HCT116 (cell line): ENCODE results near the gene ARMC6. TPM values are rescaled to one million over a fixed set of nuclear protein-coding genes. Genes with fewer than 3 reads are reported as not detected.
"Not testable (repeated sequence)": the region's sequence is repeated elsewhere in the genome, so short reads cannot be mapped to it uniquely, and the experiment has no call there.

Source experiments
- ATAC-seq: fragments of 200-7000 bp; cut with Tn5 transposase; 2 replicates; pipeline ENCODE4 v1.9.1; 2020; ENCODE audit warnings: mild to moderate bottlenecking, moderate library complexity
- BruUV-seq: library from RNA; stranded (reverse); fragments of 400-500 nt; replicated peaks from 2 replicates; lab custom pipeline; 2021; lab: Mats Ljungman, UMichigan
- CTCF ChIA-PET: fragments of 300-600 bp; sonication (Branson Sonifier 250); formaldehyde crosslinking; loops from one replicate; lab custom pipeline; 2021; ENCODE audit warnings: antibody characterized with exemption; lab: Charles Lee
- POLR2A ChIA-PET: fragments of 300-600, 350-600 bp; sonication (Branson Sonifier 250); formaldehyde crosslinking; loops from one replicate; lab custom pipeline; 2021; ENCODE audit warnings: antibody characterized with exemption; lab: Charles Lee
- RAD21 ChIA-PET, 2 experiments: fragments of 300-600 bp; sonication (Branson Sonifier 250); formaldehyde crosslinking; loops; one replicate each; lab custom pipeline; 2023; ENCODE audit warnings: low total read pairs in 2 of 2; ENCODE audit not compliant: uncharacterized antibody in 2 of 2, unreplicated experiment in 2 of 2, low non-redundant PET in 1 of 2; lab: Charles Lee
- DNase-seq: peaks from one replicate; pipeline ENCODE4 v3.0.0-alpha.2; 2010; ENCODE audit warnings: low read depth, low spot score
- H2AFZ ChIP-seq: fragments of 200-600 bp; shearing (Covaris generic), sonication (generic); 2 replicates; pipeline ENCODE4 v1.6.1; 2017; ENCODE audit warnings: low read depth, mixed run types, mixed read lengths, antibody characterized with exemption, low read length; ENCODE audit not compliant: poor library complexity, severe bottlenecking
- H3K27ac ChIP-seq: 2 replicates; pipeline ENCODE4 v1.5.1; 2012; ENCODE audit warnings: low read depth, low read length
- H3K27me3 ChIP-seq: fragments of 200-600 bp; sonication (generic); 2 replicates; pipeline ENCODE4 v1.6.1; 2016; ENCODE audit warnings: mixed run types, low read length, mixed read lengths; ENCODE audit not compliant: insufficient read depth
- H3K36me3 ChIP-seq, 2 experiments: fragments of 200-500 bp in 1 of 2; fragments of 200-600 bp in 1 of 2; sonication (Bioruptor generic) in 1 of 2; sonication (generic) in 1 of 2; 2 replicates each; pipeline versions ENCODE4 v1.5.1 to v1.6.1; 2014 to 2016; ENCODE audit warnings: low read length in 2 of 2, inconsistent platforms in 1 of 2, mixed read lengths in 1 of 2, mixed run types in 1 of 2; ENCODE audit not compliant: insufficient read depth in 2 of 2, control insufficient read depth in 1 of 2
- H3K4me1 ChIP-seq, 2 experiments: fragments of 200-600 bp in 1 of 2; sonication (generic) in 1 of 2; 2 replicates each; pipeline versions ENCODE4 v1.5.1 to v1.6.1; 2012 to 2017; ENCODE audit warnings: low read length in 2 of 2, inconsistent platforms in 1 of 2, mild to moderate bottlenecking in 1 of 2, mixed read lengths in 1 of 2, mixed run types in 1 of 2, moderate library complexity in 1 of 2; ENCODE audit not compliant: insufficient read depth in 2 of 2, control insufficient read depth in 1 of 2
- H3K4me2 ChIP-seq: fragments of 200-600 bp; sonication (generic); 2 replicates; pipeline ENCODE4 v1.6.1; 2017; ENCODE audit warnings: mixed run types, low read length, mixed read lengths
- H3K4me3 ChIP-seq, 2 experiments: fragments of 200-600 bp in 1 of 2; sonication (generic) in 1 of 2; replicated peaks in 1 of 2; 2 replicates each; pipeline ENCODE4 v1.5.1; 2011 to 2016; ENCODE audit warnings: low read length in 2 of 2, control low read depth in 1 of 2, low read depth in 1 of 2, mild to moderate bottlenecking in 1 of 2, mixed read lengths in 1 of 2, mixed run types in 1 of 2
- H3K79me2 ChIP-seq: fragments of 200-600 bp; sonication (generic); 2 replicates; pipeline ENCODE4 v1.6.1; 2017; ENCODE audit warnings: mild to moderate bottlenecking, mixed run types, low read length, moderate library complexity, mixed read lengths; ENCODE audit not compliant: insufficient read depth
- H3K9ac ChIP-seq: fragments of 200-600 bp; sonication (generic); 2 replicates; pipeline ENCODE4 v1.6.1; 2016; ENCODE audit warnings: low read length, mixed read lengths
- H3K9me2 ChIP-seq: fragments of 200-600 bp; sonication (generic), shearing (Covaris generic); 2 replicates; pipeline ENCODE4 v1.6.1; 2017; ENCODE audit warnings: mixed run types, mild to moderate bottlenecking, moderate library complexity; ENCODE audit not compliant: insufficient read depth
- H3K9me3 ChIP-seq, 2 experiments: fragments of 200-500 bp in 1 of 2; fragments of 200-600 bp in 1 of 2; sonication (Bioruptor generic) in 1 of 2; sonication (generic) in 1 of 2; 2 replicates each; pipeline ENCODE4 v1.6.1; 2014 to 2017; ENCODE audit warnings: low read length in 2 of 2, mixed read lengths in 2 of 2, inconsistent platforms in 1 of 2, low read depth in 1 of 2, mild to moderate bottlenecking in 1 of 2, mixed run types in 1 of 2, moderate library complexity in 1 of 2; ENCODE audit not compliant: control insufficient read depth in 1 of 2, insufficient read depth in 1 of 2
- H4K20me1 ChIP-seq: fragments of 200-600 bp; sonication (generic), shearing (Covaris generic); 2 replicates; pipeline ENCODE4 v1.6.1; 2017; ENCODE audit warnings: mixed run types, mild to moderate bottlenecking, moderate library complexity; ENCODE audit not compliant: insufficient read depth
- CEBPB ChIP-seq: IDR thresholded peaks from 2 replicates; pipeline ENCODE4 v1.6.1; 2012; ENCODE audit warnings: low read depth
- EZH2 ChIP-seq: fragments of 200-600 bp; sonication (generic); IDR thresholded peaks from 2 replicates; pipeline ENCODE4 v1.6.1; 2017; ENCODE audit warnings: antibody characterized with exemption, mixed run types
- RAD21 ChIP-seq: IDR thresholded peaks from 2 replicates; pipeline ENCODE4 v1.6.1; 2012; ENCODE audit warnings: low read depth, mild to moderate bottlenecking
- REST ChIP-seq: IDR thresholded peaks from 2 replicates; pipeline ENCODE4 v1.6.1; 2012; ENCODE audit warnings: low read depth
- intact Hi-C: fragments of 100-400 bp; cut with micrococcal nuclease; formaldehyde crosslinking; loops from 2 replicates; pipeline ENCODE4 v1.10.0; 2022
- total RNA-seq: library from RNA; stranded (reverse); gene quantifications from one replicate; pipeline ENCODE4 v1.2.1, GENCODE V29; 2021; ENCODE audit not compliant: unreplicated experiment

Gene ARMC6
- total RNA-seq, 1 experiment from 2014 or later = 34.7 TPM

- no peak for TF ChIP-seq REST
- no peak for TF ChIP-seq RAD21
Measured at GRCh38 chr19:19105365-19106055, 72.1 kb downstream of the ARMC6 start (continued).

- Histone ChIP-seq H3K4me3 (peak overlapping the region; percentile 56 to 63), H3K9ac (peak overlapping the region; percentile 61), H3K27me3 (no peaks in the 10 kb centered on the region), H3K36me3 (no peaks in the 10 kb centered on the region), H3K9me3 (no peaks in the 10 kb centered on the region), H3K9me2 (no peaks in the 10 kb centered on the region), H3K79me2 (no peaks in the 10 kb centered on the region), H3K4me1 (peaks cover 39 to 66% of the 10 kb centered on the region in 2 experiments), H3K27ac (peak overlapping the region; percentile 83), H3K4me2 (peak overlapping the region; percentile 75), H2AFZ (peak overlapping the region; percentile 78), H4K20me1 (no peaks in the 10 kb centered on the region)
- TF ChIP-seq EZH2 (no peak), CEBPB (no peak)
- ChIA-PET RAD21 (no interaction called here), POLR2A (no interaction called here), CTCF (no interaction called here)
- intact Hi-C loops = no loop called here
- 0 out of 2 replicates have a peak, but pooled peaks have one; percentile 0 for ATAC-seq
- no TSS peak for BruUV-seq
- no peak for DNase-seq
Measured at GRCh38 chr19:19106056-19106551, 72.7 kb downstream of the ARMC6 start.

- DNase-seq, H3K36me3 ChIP-seq, BruUV-seq, H2AFZ ChIP-seq, H3K27me3 ChIP-seq, H3K79me2 ChIP-seq, POLR2A ChIA-PET, H4K20me1 ChIP-seq, ATAC-seq, H3K9ac ChIP-seq, H3K9me3 ChIP-seq, intact Hi-C loops, CTCF ChIA-PET, H3K4me2 ChIP-seq, H3K4me3 ChIP-seq, RAD21 ChIA-PET, H3K9me2 ChIP-seq, H3K27ac ChIP-seq: not testable (repeated sequence)
- peaks cover 39 to 59% of the 10 kb centered on the region in 2 experiments for H3K4me1 ChIP-seq
Measured at GRCh38 chr19:19106938-19107337, 73.5 kb downstream of the ARMC6 start.
